HEK293 (cell line): ENCODE data around the gene MLLT3.

ENCODE experiments used
- CTCF ChIA-PET: fragments of 350-600 bp; formaldehyde crosslinking; extraction: SDS; loops from one replicate; lab custom pipeline; 2021; ENCODE audit warnings: antibody characterized with exemption; lab: Yijun Ruan, JAX
- POLR2A ChIA-PET: fragments of 300-600 bp; formaldehyde crosslinking; extraction: SDS; loops from one replicate; lab custom pipeline; 2020; ENCODE audit warnings: antibody characterized with exemption, inconsistent platforms; lab: Yijun Ruan, JAX
- H3K27ac ChIP-seq: fragments of 200-500 bp; sonication (Bioruptor generic); 2 replicates; pipeline ENCODE4 v1.5.1; 2014; ENCODE audit warnings: low read depth, low read length, control low read depth, inconsistent platforms; ENCODE audit errors: extremely low read depth
- H3K36me3 ChIP-seq, 2 experiments: fragments of 200-500 bp in 1 of 2; sonication (Bioruptor generic) in 1 of 2; 1 replicate in 1 of 2; 2 replicates in 1 of 2; pipeline ENCODE4 v1.5.1; 2014 to 2017; ENCODE audit warnings: inconsistent platforms in 2 of 2, low read length in 2 of 2; ENCODE audit not compliant: control insufficient read depth in 2 of 2, insufficient read depth in 1 of 2
- H3K4me1 ChIP-seq: fragments of 200-500 bp; sonication (Bioruptor generic); 2 replicates; pipeline ENCODE4 v1.5.1; 2014; ENCODE audit warnings: mild to moderate bottlenecking, low read length, inconsistent platforms; ENCODE audit not compliant: control insufficient read depth, insufficient read depth
- H3K4me3 ChIP-seq: 2 replicates; pipeline ENCODE4 v1.5.1; 2011; ENCODE audit warnings: low read depth, mild to moderate bottlenecking, control low read depth, low read length, moderate library complexity
- H3K9me3 ChIP-seq: fragments of 200-500 bp; sonication (Bioruptor generic); 2 replicates; pipeline ENCODE4 v1.5.1; 2014; ENCODE audit warnings: low read depth, low read length, inconsistent platforms; ENCODE audit not compliant: control insufficient read depth, insufficient read depth
- CTCF ChIP-seq: fragments of 450-650 bp; formaldehyde crosslinking; IDR thresholded peaks from 2 replicates; pipeline ENCODE4 v1.5.1; 2016; ENCODE audit warnings: missing biosample characterization, missing genetic modification characterization
- GLI2 ChIP-seq: fragments of 450-650 bp; formaldehyde crosslinking; IDR thresholded peaks from 2 replicates; pipeline ENCODE4; 2017; ENCODE audit warnings: missing biosample characterization, missing genetic modification characterization, low read depth, borderline replicate concordance
- KLF16 ChIP-seq: fragments of 450-650 bp; formaldehyde crosslinking; IDR thresholded peaks from 2 replicates; pipeline ENCODE4 v1.5.1; 2017; ENCODE audit warnings: missing biosample characterization, missing genetic modification characterization
- PATZ1 ChIP-seq: fragments of 450-650 bp; formaldehyde crosslinking; IDR thresholded peaks from 2 replicates; pipeline ENCODE4 v1.5.1; 2016; ENCODE audit warnings: missing biosample characterization, missing genetic modification characterization
- PRDM1 ChIP-seq: fragments of 450-650 bp; formaldehyde crosslinking; IDR thresholded peaks from 2 replicates; pipeline ENCODE4; 2016; ENCODE audit warnings: missing biosample characterization, missing genetic modification characterization
- PRDM4 ChIP-seq: fragments of 450-650 bp; formaldehyde crosslinking; IDR thresholded peaks from 2 replicates; pipeline ENCODE4 v1.5.1; 2017; ENCODE audit warnings: missing biosample characterization, missing genetic modification characterization
- WT1 ChIP-seq: fragments of 450-650 bp; formaldehyde crosslinking; IDR thresholded peaks from 2 replicates; pipeline ENCODE4 v1.5.1; 2016; ENCODE audit warnings: missing biosample characterization, missing genetic modification characterization
- ZBTB10 ChIP-seq: fragments of 450-650 bp; formaldehyde crosslinking; IDR thresholded peaks from 2 replicates; pipeline ENCODE4 v1.5.1; 2016; ENCODE audit warnings: missing biosample characterization, missing genetic modification characterization
- ZBTB49 ChIP-seq: fragments of 450-650 bp; formaldehyde crosslinking; IDR thresholded peaks from 2 replicates; pipeline ENCODE4 v1.5.1; 2016; ENCODE audit warnings: missing biosample characterization, missing genetic modification characterization, low read depth
- ZFP3 ChIP-seq: fragments of 450-650 bp; formaldehyde crosslinking; IDR thresholded peaks from 2 replicates; pipeline ENCODE4 v1.5.1; 2016; ENCODE audit warnings: low read depth, missing biosample characterization, missing genetic modification characterization
- ZFP69B ChIP-seq: fragments of 450-650 bp; formaldehyde crosslinking; IDR thresholded peaks from 2 replicates; pipeline ENCODE4 v1.5.1; 2016; ENCODE audit warnings: missing biosample characterization, missing genetic modification characterization
- ZNF121 ChIP-seq: fragments of 450-650 bp; formaldehyde crosslinking; IDR thresholded peaks from 2 replicates; pipeline ENCODE4 v1.5.1; 2016; ENCODE audit warnings: missing biosample characterization, missing genetic modification characterization
- ZNF174 ChIP-seq: fragments of 450-650 bp; formaldehyde crosslinking; IDR thresholded peaks from 2 replicates; pipeline ENCODE4 v1.5.0; 2017; ENCODE audit warnings: missing biosample characterization, mild to moderate bottlenecking, missing genetic modification characterization
- ZNF2 ChIP-seq: fragments of 450-650 bp; formaldehyde crosslinking; IDR thresholded peaks from 2 replicates; pipeline ENCODE4 v1.5.1; 2016; ENCODE audit warnings: missing biosample characterization, missing genetic modification characterization
- ZNF24 ChIP-seq: fragments of 450-650 bp; formaldehyde crosslinking; IDR thresholded peaks from 2 replicates; pipeline ENCODE4 v1.5.1; 2016; ENCODE audit warnings: missing biosample characterization, missing genetic modification characterization
- ZNF335 ChIP-seq: fragments of 450-650 bp; formaldehyde crosslinking; conservative IDR thresholded peaks from 2 replicates; pipeline ENCODE4 v1.5.1; 2016; ENCODE audit warnings: missing biosample characterization, missing genetic modification characterization
- ZNF350 ChIP-seq: fragments of 450-650 bp; formaldehyde crosslinking; IDR thresholded peaks from 2 replicates; pipeline ENCODE4 v1.5.0; 2017; ENCODE audit warnings: missing biosample characterization, mild to moderate bottlenecking, missing genetic modification characterization
- ZNF416 ChIP-seq: fragments of 450-650 bp; formaldehyde crosslinking; IDR thresholded peaks from 2 replicates; pipeline ENCODE4 v1.5.1; 2016; ENCODE audit warnings: missing biosample characterization, missing genetic modification characterization
- ZNF610 ChIP-seq: fragments of 450-650 bp; formaldehyde crosslinking; IDR thresholded peaks from 2 replicates; pipeline ENCODE4 v1.5.1; 2016; ENCODE audit warnings: missing biosample characterization, missing genetic modification characterization, borderline replicate concordance
- ZNF623 ChIP-seq: fragments of 450-650 bp; formaldehyde crosslinking; IDR thresholded peaks from 2 replicates; pipeline ENCODE4 v1.5.1; 2016; ENCODE audit warnings: missing biosample characterization, missing genetic modification characterization
- ZNF624 ChIP-seq: fragments of 450-650 bp; formaldehyde crosslinking; IDR thresholded peaks from 2 replicates; pipeline ENCODE4 v1.5.1; 2017; ENCODE audit warnings: missing biosample characterization, missing genetic modification characterization
- ZNF626 ChIP-seq: fragments of 450-650 bp; sonication (Bioruptor Pico); formaldehyde crosslinking; IDR thresholded peaks from 2 replicates; pipeline ENCODE4 v1.5.1; 2018; ENCODE audit warnings: missing biosample characterization, missing genetic modification characterization, inconsistent platforms
- ZNF768 ChIP-seq: fragments of 450-650 bp; formaldehyde crosslinking; IDR thresholded peaks from 2 replicates; pipeline ENCODE4 v1.5.1; 2018; ENCODE audit warnings: missing biosample characterization, mild to moderate bottlenecking, missing genetic modification characterization
- ZNF785 ChIP-seq: fragments of 450-650 bp; formaldehyde crosslinking; IDR thresholded peaks from 2 replicates; pipeline ENCODE4 v1.5.1; 2016; ENCODE audit warnings: missing biosample characterization, missing genetic modification characterization
- ZSCAN23 ChIP-seq: fragments of 450-650 bp; formaldehyde crosslinking; IDR thresholded peaks from 2 replicates; pipeline ENCODE4 v1.5.1; 2016; ENCODE audit warnings: missing biosample characterization, missing genetic modification characterization
- ZSCAN5A ChIP-seq: fragments of 450-650 bp; formaldehyde crosslinking; IDR thresholded peaks from 2 replicates; pipeline ENCODE4 v1.5.1; 2016; ENCODE audit warnings: missing biosample characterization, missing genetic modification characterization

MLLT3 gene

GRCh38 chr9:20663133-20663532, 40.8 kb upstream of the MLLT3 start:
- no peaks in the 10 kb centered on the region for H3K36me3 ChIP-seq
- no peak overlapping the region for H3K27ac ChIP-seq
- ChIA-PET CTCF (no interaction called here), POLR2A (no interaction called here)
- H3K4me1 ChIP-seq, result peaks cover 11% of the 10 kb centered on the region
- TF ChIP-seq PRDM1 (no peak), GLI2 (tag by site-specific recombination) (no peak), ZNF623 (tag by site-specific recombination) (no peak), KLF16 (no peak), ZNF416 (tag by site-specific recombination) (no peak), ZNF24 (no peak), ZBTB49 (no peak), PRDM4 (no peak), ZNF350 (no peak), WT1 (tag by site-specific recombination) (no peak), CTCF (tag by site-specific recombination) (no peak), ZNF768 (no peak), ZFP3 (tag by site-specific recombination) (no peak), ZNF174 (no peak), ZNF121 (tag by site-specific recombination) (no peak), ZNF2 (tag by site-specific recombination) (no peak), ZNF626 (no peak), ZNF610 (tag by site-specific recombination) (no peak), ZNF785 (no peak), ZNF624 (no peak)
- H3K9me3 ChIP-seq, result no peaks in the 10 kb centered on the region
- H3K4me3 ChIP-seq, result no peak overlapping the region

GRCh38 chr9:20662156-20662555, 39.9 kb upstream of the MLLT3 start:
- Histone ChIP-seq H3K4me1 (peaks cover 11% of the 10 kb centered on the region), H3K9me3 (no peaks in the 10 kb centered on the region), H3K36me3 (no peaks in the 10 kb centered on the region), H3K27ac (no peak overlapping the region), H3K4me3 (no peak overlapping the region)
- ChIA-PET CTCF (interaction anchor here (0.7 to 0.9 kb wide), 3 partner anchors 9 to 279 kb away, joined by 4 to 5 read pairs (median 4); no protein-coding TSS in a partner anchor), POLR2A (no interaction called here)
- TF ChIP-seq ZNF335 (tag by site-specific recombination) (peak; percentile 35; the same call in 1 of the 2 replicates), ZSCAN5A (no peak), ZFP69B (tag by site-specific recombination) (no peak), PATZ1 (no peak), ZSCAN23 (tag by site-specific recombination) (no peak), ZBTB10 (tag by site-specific recombination) (no peak)
